CD4-positive, alpha-beta T cell treated with Interleukin-12 subunit alpha and Interleukin-12 subunit beta, for 1 hour (primary cell): ENCODE data around the gene DYNLT1.
"Not testable (repeated sequence)": the region's sequence is repeated elsewhere in the genome, so short reads cannot be mapped to it uniquely, and the experiment has no call there.

Source experiments
- DNase-seq: peaks from one replicate; pipeline ENCODE4 v3.0.0-alpha.2; 2020

The DYNLT1 gene

DNA sequence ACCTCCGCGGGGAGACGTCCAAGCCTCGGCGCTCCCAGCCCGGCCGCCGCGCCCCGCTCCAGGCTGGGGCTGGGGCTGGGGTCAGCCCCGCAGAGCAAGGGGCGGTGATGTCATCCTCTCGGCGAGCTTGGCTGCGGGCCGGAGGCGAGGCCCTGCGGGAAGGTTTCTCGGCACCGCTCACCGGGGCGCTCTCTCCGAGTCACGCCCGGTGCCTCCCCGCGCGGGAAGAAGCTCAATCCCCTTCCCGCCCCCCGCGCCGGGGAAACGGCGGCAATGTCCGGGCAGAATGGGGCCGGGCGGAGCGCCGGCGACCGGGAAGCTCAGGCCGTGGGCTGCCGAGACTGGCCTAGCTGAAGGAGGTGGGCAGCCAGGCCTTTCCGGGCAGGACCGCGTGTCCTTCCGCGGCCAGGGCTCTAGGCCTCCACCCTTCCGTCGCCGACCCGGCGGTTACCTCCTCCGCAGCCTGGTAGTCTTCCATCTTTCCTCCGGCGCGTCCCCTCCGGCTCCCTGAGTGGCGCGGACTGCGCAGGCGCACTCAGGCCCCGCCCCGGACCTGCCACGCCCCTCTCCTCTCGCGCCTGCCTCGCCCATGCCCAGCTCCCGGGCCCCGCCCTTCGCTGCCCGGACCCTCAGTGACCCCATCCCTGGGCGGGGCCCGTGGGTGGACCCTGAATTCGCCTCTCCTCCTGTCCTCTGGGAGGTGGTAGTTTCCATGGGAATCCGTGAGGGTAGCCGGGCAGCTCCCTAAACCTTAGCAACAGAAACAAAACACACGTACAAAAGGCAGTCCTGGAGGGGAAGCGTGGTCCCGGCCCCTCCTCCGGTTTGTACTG lies at the start of gene DYNLT1:
DYNLT1 (minus strand) TSS at position 513 of the 833 bp plus-strand sequence; CDS start at position 478, 35 bp downstream.
- peak; percentile 91 for DNase-seq

GRCh38 chr6:158688860-158689259 lies 44.3 kb upstream of the DYNLT1 start:
- peak; percentile 31 for DNase-seq

DNA sequence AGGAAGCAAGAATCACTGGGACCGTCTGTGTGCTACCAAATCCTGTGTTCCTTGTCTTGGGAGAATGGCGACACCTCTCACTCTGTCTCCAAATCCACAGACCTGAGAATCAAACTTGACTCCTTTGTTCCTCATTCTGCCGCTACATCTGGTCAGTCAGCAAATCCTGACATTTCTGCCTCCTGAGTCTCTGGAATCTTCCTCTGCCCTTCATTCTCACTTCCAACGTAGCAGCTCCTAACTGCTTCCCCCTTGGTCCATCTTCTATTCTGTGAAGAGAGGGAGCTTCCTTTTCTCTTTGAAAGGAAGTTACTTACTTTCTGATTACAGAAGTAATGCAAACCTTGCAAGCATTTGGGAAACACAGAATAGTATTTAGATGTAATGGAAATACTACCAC lies 43.0 kb upstream of the DYNLT1 start:
- no peak for DNase-seq

GRCh38 chr6:158686791-158687381 lies 42.3 kb upstream of the DYNLT1 start:
- DNase-seq, result peak; percentile 83

DNA sequence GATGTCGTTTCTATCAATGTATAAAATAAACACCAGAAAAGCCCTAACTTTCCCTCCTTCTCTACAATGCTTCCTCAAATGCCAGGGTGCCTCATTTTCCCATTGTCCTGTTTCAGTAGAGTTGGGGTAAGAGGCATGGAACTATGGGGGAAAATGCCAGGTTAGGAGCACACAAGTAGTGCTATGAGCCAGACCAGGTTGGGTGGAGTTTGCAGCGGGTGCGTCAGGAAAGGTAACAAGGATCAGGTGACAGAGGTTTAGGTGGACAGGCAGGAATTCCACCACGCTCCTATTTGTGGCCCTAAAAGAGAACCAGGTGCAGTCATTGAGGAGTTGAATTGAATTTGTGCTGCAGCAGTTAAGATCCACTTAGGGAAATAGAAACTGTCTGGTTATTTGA lies 41.8 kb upstream of the DYNLT1 start:
- DNase-seq, result no peak

- no peak for DNase-seq
Measured at GRCh38 chr6:158684745-158685324, 40.3 kb upstream of the DYNLT1 start.

- DNase-seq, result no peak
Measured at GRCh38 chr6:158684311-158684710, 39.8 kb upstream of the DYNLT1 start.

- no peak for DNase-seq
Measured at GRCh38 chr6:158680481-158680880, 35.9 kb upstream of the DYNLT1 start.

GRCh38 chr6:158680015-158680414 lies 35.5 kb upstream of the DYNLT1 start:
- no peak for DNase-seq

DNA sequence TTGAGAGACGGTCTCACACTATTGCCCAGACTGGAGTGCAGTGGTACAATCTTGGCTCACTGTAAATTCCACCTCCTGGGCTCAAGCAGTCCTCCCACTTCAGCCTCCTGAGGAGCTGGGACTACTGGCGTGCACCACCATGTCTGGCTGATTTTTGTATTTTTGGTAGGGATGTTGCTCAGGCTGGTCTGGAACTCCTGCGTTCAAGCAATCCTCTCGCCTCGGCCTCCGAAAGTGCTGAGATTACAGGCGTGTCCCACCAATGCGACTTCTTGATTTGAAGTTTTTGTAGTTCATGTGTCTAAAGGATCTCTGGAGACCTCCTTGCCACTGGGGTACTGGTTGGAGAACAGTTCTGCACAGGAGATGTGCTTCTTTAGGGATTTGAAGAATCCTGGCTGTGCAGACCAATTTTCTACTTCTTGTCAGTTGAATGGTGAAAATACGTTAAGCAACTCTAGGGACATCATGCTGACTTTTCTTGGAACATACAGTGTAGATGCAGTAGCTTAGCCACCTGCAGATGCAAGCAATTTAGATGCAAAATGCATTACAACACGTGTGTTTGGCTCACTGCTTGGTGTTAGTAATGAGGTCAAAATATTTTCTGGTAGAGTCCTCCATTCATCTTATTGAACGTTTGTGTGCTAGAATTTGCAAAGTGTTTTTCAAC lies 33.5 kb upstream of the DYNLT1 start:
- DNase-seq, result no peak

- not testable (repeated sequence) for DNase-seq
Measured at GRCh38 chr6:158677094-158677493, 32.6 kb upstream of the DYNLT1 start.

GRCh38 chr6:158674342-158675131 lies 30.0 kb upstream of the DYNLT1 start:
- no peak for DNase-seq

DNA sequence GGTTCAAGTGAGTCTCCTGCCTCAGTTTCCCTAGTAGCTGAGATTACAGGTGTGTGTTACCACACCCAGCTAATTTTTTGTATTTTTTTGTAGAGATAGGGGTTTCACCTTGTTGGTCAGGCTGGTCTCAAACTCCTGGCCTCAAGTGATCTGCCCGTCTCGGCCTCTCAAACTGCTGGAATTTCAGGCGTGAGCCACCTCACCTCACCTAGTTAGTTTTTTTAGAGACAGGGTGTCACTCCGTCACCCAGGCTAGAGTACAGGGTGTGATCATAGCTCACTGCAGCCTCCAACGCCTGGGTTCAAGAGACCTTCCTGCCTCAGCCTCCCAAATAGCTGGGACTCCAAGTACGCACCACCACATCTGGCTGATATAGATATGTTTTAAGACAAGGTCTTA lies 28.2 kb upstream of the DYNLT1 start:
- DNase-seq, result no peak

DNA sequence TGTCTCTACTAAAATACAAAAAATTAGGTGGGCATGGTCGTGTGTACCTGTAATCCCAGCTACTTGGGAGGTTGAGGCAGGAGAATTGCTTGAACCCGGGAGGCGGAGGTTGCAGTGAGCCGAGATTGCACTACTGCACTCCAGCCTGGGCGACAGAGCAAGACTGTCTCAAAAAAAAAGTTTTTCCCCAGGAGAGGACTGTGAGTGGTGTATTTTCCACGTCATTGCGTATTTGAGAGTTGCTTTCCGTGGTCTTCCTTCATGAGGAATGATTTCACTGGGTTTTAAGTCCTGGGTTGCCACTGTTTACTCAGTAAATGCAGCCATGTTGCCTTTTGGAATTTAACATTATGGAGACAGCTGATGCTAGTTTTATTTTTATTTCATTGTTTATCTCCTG lies 27.6 kb upstream of the DYNLT1 start:
- DNase-seq, result not testable (repeated sequence)

GRCh38 chr6:158669145-158670035 lies 24.8 kb upstream of the DYNLT1 start:
- no peak for DNase-seq

- no peak for DNase-seq
Measured at GRCh38 chr6:158668707-158669103, 24.2 kb upstream of the DYNLT1 start.

GRCh38 chr6:158667360-158667981 lies 22.9 kb upstream of the DYNLT1 start:
- DNase-seq, result no peak

GRCh38 chr6:158666628-158667359 lies 22.3 kb upstream of the DYNLT1 start:
- no peak for DNase-seq

DNA sequence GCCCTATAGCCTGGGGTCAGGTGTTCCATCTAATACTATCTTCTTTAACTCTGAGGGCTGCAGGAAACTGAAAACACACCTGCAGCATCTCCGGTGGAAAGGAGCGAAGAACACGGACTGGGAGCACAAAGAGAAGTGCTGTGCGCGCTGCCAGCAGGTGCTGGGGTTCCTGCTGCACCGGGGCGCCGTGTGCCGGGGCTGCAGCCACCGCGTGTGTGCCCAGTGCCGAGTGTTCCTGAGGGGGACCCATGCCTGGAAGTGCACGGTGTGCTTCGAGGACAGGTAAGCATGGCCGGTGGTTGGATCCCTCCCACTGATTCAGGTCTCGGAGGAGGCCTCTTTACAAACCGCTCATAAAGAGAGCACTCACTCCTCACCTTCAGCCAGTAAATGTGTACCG lies 20.8 kb upstream of the DYNLT1 start:
- DNase-seq, result no peak

- DNase-seq, result no peak
Measured at GRCh38 chr6:158663625-158664165, 19.2 kb upstream of the DYNLT1 start.
